Stimulated activated CD4-positive, alpha-beta T cell treated with anti-CD3 and anti-CD28 coated beads, TNF-alpha, amount 100 ng/mL, for 4 hours (primary cell): Measurements from ENCODE around the gene SLC6A11.

Experiments used
- DNase-seq, 3 experiments: peaks; one replicate each; pipeline ENCODE4 v3.0.0-alpha.2; 2020; ENCODE audit warnings: low read depth in 3 of 3

The SLC6A11 gene

DNA sequence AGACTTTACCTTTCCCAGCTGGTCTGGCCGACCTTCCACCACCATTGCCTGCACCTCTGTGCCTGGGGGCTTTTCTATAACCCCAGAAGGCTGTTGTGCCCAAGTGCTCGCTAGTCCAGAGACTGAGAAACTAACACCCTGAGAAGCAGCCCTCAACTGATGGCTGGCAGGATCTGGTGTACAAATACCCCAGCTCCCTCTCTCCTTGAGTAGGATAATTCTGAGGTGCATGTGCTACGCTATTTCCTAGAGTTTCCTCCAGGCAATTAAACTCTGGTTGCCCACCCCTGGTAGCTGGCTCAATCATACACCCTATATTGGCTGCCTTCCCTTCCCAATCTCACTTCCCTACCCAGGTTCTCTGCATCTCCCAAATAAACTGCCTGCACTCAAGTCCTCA is 165.0 kb downstream of the SLC6A11 start:
- DNase-seq = no peak

DNA sequence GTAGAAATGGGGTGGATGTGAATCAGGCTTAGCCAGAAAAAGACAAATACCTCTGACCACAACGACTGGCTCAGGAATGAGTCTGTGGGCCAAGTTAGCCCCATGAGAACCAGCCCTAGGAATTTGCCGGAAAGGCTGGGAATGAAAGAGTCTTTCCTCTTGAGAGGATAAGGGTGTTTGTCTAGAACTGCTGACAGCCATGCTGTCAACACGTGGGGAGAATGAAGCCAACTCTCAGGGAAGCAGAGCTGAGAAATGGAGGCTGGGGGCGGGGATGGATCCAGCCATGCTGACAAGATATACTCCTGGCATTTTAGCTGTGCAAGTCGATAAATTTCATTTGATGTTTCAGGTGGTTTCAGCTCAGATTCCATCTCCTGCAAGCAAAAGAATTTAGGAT is 165.9 kb downstream of the SLC6A11 start:
- DNase-seq = no peak

DNA sequence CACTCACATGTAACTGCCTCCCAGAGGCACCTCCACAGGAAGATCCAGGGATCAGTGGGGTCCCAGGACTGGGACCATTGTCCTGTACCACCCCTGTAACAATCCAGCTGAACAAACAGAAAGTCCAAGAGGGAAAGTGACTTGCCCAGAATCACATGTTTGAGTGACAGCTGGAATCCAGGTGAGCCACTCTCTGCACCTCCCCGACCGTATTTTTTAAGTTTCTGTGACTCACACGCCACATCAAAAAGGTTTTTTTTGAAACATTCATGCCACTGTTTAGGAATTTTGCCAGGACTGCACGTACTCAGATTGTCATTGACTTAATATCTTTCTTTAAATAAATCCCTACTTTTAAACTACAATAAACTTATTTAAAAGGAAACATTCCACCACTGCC is 166.8 kb downstream of the SLC6A11 start:
- DNase-seq = no peak

DNA sequence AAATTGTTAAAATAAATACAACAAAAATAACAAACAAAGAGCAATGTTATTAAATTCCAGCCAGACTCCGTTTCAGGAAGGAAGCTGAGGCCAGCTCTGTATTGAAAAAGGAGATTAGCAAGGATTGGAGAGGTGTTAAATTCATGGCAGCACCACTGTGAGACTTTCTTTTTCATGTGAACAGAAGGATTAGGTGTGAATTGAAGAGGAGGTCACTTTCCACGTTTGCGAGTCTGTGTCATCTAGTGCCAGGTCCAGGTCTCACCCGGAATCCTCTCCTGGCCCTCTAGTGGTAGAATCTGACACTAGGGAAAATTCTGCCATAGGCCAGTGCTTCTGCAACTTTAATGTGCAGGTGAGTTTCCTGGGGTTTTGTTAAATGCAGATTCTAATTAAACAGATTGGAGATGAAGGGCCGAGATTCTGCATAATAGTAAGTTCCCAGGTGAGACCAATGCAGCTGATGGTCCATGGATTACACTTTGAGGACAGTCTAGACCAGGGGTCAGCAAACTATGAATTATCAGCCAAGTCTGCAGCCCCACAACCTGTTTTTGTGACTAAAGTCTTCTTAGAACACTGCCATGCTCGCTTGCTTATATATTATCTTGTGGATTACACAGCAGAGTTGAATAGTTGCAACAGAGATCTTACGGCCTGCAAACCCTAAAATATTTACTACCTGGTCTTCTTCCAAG is 167.3 kb downstream of the SLC6A11 start:
- DNase-seq = no peak

DNA sequence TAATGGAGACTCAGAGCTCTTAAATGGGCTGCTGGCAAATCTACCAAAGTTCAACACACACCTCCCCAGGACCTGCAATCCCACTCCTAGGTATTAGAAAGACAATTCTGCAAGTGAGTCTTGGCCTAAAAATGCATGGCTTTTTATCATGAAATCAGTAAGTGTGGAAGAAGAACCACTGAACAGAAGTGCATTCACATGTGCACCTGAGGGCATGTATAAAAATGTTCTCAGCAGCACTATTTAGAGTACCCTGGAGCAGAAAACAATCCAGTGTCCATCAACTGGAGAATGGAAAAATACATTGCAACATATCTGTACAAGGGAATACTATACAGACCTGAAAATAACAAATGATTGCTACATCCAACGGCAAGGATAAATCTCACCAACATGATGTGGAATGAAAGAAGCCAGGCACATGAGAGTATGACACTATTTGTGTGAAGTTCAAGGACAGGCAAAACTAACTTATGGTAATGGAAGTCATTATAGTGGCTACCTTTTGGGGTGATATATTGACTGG is 168.4 kb downstream of the SLC6A11 start:
- no peak for DNase-seq

DNA sequence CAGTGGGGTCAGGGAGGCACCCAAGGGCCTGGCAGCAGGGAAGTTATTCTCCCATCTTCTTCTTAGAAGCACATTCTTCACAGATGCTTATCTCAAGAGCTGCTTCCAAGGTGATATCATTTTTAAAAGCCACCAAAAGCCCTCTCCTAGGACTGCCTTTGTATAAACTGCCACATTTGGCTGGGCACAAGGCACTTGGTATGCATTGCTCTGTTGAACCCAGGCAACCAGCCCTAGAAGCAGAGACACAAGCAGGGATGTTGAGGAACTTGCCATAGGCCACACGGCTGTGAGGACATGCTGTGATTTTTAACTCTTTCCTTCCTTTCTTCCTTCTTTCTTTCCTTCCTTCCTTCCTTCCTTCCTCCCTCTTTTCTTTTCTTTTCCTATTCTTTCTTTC is 169.2 kb downstream of the SLC6A11 start:
- DNase-seq = no peak

DNA sequence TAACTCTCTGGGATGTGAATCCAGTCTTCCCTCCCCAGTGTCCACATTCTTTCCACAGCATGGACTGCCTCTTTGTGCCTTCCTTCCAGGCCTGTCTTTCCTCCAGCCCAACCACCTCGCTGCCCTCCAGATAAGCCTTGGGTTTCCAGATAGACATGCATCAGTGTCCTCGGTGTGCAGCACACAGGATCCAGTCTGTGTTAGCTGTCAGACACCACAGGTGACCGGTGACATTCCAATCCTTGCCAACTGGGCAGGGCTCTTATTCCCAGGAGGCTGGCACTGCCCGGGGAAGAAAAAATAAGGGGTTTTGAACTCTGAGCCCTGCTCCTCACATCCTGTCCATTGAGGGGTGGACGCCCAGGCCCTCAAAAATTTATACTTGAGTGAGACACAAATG is 170.6 kb downstream of the SLC6A11 start:
- no peak for DNase-seq

DNA sequence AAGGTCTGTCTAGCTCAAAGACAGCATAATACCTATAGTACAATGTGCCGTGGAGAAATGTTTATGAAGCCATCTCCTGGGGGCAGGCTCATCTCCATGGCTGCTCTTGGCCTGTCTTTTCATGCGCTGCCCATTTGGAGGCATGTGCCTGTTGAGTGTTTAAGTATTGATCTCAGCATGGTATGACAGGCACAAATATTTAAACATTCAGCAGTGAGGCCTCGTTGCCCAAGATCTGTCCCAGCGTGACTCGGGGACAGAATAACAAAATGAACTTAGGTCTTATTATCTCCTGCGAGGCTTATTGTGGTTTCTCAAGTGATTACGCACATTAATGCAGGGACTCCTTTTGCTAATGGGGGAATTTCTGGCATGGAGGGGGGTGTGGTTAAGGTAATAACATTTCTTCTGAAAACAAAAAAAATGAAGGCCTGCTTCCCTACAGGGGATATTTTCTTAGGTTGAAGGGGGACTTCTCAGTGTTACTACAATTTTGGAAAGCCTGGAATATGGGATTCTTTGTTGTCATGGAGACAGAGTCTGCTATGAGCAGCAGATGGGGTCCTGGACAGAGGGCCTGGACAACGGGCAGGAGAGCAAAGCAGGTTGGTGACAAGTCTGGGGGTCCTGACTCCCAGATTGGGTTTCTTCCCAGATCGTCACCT is 172.1 kb downstream of the SLC6A11 start:
- DNase-seq = no peak

DNA sequence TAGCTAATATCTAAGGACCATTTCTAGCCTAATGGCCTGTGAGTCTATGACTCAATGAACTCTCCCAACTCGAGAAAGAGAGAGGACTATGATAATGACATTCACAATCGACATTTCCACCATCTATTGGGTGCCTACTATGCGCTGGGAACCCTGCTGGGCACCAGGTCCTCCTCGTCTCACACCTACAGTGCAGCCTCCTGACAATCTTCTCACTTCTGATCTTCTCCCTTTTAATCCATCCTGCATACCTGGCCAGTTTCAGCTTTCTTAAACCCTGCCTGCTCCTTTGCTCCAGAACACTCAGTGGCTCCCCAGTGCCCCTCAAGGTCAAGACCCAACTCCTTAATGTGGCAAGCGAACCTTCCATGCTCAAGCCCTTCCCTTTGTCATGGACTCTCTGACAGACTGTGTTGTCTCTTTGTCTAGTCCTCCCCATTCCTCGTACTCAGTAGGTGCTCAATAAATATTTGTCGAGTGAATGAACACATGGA is 173.0 kb downstream of the SLC6A11 start:
- no peak for DNase-seq
